A172 (cell line): ENCODE data around the gene TMEM143. TPM values are rescaled to one million over a fixed set of nuclear protein-coding genes. Genes with fewer than 3 reads are reported as not detected.

Experiments used
- DNase-seq: peaks from one replicate; pipeline ENCODE4 v3.0.0-alpha.2; 2015; ENCODE audit warnings: low spot score
- total RNA-seq: library from RNA; depleted of rRNA; stranded (reverse); fragments of >200 nt; shearing (Covaris generic); gene quantifications from 2 replicates; pipeline ENCODE4 v1.2.3, GENCODE V29; 2014

TMEM143 gene
- total RNA-seq, 1 experiment from 2014 or later: 1.8 TPM

DNA sequence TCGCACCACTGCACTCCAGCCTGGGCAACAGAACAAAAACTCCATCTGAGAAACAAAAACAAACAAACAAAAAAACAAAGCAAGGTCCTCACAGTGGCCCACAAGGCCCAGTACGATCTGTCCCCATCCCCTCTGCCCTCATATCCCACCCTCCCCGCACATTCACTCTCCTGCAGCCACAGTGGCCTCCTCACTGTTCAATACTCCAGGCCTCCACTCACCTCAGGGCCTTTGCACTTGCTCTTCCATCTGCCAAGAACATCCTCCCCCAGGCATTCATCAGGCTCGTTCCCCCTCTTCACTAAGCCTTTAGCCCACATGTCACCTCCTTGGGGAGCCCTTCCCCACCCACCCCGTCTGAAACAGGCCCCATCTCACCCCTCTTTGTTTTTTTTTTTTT, 4.6 kb downstream of the TMEM143 start:
- no peak for DNase-seq

DNA sequence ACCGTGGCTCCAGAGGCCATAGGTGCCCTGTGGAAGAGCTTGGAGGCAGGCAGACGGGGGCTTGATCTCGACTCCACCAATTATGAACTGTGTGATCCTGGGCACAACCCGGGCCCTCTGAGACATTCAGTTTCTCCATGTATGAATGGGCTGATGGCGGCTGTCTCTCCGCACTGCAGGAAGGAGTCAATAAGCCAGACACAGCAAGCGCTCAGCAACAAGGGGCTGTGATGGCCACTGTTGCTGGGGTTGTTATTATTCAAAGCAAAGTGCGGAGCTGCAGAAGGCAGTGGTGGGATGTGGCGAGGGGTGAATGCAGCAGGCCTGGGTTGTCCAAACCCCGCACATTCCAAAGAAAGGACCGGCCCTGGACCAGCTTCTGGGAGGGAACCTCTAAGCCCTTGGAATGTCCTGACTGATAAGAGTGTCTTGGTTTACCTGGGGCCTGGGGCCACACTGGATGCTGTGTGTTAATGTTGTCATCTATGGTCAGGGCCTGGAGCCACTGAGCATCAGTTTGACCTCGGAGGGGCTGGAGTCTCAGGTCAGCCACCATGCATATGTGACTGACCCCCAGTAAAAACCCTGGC, 8.3 kb downstream of the TMEM143 start:
- no peak for DNase-seq

DNA sequence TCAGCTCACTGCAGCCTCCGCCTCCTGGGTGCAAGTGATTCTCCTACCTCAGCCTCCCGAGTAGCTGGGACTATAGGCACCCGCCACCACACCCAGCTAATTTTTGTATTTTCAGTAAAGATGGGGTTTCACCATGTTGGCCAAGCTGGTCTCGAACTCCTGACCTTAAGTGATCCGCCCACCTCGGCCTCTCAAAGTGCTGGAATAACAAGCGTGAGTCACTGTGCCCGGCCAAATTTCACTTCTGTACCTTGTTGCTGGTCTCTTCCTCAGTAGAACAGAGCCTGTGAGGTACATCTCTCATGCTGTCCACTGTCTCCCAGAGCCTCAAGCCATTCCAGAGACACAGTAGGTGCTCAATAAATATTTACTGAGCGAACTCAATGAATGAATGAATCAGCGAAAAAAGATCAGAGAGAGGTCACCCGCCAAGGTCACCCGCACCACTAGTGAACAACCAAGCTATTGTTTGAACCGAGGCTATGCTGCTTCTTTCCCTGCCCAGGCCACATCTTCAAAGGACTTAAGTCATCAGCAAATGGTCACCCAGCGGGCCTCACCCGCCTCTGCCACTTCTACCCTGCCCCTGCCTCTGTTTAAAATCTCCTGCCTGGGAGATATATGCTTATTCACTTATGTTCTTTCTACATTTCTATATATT, 9.3 kb downstream of the TMEM143 start:
- DNase-seq: peak; percentile 38

DNA sequence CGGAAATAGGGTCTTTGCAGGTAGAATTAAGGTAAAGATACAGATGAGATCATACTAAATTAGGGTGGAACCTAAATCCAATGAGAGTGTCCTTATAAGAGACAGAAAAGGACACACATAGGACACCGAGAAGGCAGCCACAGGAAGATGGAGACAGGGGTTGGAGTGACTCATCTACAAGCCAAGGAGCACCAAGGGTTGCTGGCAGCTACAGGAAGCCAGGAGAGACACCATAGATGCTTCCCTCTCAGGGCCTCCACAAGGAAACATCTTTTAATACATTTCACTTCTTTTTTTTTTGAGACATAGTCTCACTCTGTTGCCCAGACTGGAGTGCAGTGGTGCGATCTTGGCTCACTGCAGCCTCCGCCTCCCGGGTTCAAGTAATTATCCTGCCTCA, 10.1 kb downstream of the TMEM143 start:
- no peak for DNase-seq

DNA sequence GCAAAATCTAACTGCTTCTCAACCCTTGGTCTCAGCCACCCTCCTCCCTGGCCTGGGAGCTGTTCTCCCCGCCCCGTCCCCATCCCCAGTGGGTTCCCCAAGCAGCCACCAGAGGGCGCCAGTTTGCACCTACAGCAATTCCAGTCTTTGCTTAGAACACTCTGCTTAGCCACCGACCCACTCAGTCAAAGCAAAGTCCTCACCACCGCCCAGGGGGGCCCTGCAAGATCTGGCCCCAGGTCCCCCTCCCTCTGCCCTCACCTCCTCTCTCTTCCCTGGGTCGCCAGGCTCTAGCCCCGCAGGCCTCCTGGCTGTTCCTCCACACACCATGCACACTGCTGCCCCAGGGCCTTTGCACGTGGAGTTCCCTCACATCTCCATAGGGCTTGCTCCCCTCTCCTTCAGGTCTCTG, 12.4 kb downstream of the TMEM143 start:
- no peak for DNase-seq

DNA sequence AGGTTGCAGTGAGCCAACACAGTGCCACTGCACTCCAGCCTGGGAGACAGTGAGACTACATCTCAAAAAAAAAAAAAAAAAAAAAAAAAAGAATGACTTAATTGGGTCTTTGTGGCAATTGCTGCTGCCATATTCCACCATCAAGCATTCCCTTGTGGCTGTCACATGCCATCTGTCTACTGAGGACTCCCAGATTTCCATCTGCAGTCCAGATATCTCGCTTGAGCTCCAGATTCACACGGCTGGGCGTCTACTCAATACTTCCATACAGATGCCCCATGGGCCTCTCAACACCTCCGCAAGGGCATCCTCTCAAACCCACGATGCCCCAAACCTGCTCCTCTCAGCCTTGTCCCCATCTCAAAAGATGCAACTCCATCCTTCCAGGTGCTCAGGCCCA, 12.9 kb downstream of the TMEM143 start:
- DNase-seq: no peak

DNA sequence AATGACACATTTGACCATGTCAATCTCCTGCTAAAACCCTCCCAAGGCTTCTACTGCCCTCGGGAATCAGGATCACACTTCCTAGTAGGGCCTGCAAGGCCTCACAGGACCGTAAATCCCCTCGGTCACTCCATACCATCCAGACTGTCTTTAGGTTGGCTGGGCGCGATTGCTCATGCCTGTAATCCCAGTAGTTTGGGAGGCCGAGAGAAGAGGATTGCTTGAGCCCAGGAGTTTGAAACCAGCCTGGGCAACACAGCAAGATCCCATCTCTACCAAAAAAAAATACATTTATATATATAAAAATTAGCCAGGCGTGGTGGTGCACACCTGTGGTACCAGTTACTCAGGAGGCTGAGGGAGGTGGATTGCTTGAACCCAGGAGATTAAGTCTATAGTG, 15.0 kb downstream of the TMEM143 start:
- DNase-seq: no peak

DNA sequence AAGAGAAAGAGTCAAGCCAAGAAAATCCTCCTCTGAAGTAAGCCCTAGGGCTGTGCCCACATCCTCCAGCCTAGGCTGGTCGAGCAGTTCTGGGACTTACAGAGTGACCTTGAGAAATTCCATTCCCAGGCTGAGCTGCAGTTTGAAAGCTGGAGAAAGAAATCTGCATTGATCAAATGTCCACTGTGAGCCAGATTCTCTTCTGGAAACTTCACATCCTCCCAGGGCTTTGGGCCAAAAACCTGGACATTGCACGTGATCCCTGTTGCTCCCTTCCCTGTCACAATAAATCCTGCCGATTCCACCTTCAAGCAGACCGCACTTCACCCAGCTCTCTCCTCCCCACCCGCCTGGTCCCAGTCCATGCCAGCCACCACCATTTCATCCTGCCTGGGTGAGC, 15.7 kb downstream of the TMEM143 start:
- DNase-seq: peak; percentile 51

DNA sequence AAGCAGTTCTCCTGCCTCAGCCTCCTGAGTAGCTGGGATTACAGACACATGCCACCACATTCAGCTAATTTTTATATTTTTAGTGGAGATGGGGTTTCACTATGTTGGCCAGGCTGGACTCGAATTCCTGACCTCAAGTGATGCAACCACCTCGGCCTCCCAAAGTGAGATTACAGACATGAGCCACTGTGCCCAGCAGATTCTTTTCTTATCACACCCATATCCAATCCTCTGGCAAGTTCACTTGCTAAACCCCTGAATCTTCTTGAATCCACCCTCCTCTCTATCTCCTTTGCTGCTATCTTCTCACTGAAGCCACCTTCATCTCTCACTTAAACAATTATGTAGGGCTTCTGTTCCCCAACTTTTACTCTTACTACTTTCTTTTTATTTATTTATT, 17.5 kb downstream of the TMEM143 start:
- DNase-seq: no peak

DNA sequence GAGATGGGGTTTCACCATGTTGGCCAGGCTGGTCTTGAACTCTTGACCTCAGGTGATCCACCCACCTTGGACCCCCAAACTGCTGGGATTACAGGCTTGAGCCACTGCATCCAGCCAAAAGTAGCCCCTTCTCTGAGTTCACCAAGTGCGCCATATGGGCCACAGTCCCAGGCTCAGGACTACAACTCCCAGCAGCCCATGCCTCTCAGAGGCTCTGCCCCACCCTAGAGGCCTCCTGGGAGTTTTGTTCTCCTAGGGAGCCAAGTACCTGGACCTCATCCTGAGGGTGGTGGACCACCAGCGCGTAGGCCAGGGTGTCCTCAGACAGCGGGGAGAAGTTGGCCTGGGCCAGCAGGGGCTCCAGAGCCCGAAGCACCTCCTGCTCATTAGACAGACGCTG, 18.8 kb downstream of the TMEM143 start:
- no peak for DNase-seq

DNA sequence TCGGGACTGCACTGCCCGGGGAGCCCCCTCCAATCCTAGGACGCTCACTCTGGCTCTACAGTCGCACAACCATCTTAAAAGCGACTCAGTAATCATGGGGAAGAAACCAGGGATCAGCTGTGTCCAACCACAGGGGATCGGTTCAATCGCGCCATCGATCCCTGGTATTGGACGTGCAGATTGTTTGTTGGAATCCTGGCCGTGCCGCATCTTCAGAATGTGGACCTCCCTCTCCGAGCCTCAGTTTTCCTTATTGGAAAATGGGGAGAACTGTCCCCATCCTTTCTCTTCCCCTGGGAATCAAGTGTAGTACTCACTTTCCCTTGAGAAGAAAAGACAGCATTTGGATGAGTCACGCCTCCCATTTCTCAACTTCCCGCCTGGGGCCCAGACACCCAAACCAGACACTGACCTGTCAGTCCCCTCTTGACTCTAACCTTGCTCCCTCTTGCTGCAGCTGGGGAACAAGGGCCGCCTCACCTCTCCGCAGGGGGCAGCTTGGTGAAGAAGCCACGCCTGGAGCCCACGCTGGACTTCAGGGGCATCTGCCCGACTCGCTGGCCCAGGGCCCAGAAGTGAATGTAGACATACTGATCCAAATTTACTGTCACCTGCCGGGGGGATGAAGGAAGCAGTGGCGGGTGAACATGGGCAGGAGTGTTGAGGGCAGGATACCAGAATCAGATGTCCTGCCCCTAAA, 20.7 kb downstream of the TMEM143 start:
- peak; percentile 43 for DNase-seq

DNA sequence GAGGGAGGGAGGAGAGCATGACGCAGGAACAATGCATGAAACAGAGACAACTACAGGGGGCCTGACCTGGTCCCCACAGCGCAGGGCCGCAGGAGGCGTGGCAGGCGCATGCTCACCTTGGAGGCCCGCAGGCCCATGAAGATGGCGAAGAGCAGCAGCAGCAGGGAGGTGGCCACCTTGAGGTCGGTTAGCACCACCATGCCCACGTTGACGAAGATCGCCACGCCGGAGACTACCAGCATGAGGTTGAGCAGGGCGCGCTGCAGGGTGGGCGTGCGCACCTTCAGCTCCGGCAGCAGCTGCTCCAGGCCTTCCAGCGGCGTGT, 21.4 kb downstream of the TMEM143 start:
- DNase-seq: no peak

DNA sequence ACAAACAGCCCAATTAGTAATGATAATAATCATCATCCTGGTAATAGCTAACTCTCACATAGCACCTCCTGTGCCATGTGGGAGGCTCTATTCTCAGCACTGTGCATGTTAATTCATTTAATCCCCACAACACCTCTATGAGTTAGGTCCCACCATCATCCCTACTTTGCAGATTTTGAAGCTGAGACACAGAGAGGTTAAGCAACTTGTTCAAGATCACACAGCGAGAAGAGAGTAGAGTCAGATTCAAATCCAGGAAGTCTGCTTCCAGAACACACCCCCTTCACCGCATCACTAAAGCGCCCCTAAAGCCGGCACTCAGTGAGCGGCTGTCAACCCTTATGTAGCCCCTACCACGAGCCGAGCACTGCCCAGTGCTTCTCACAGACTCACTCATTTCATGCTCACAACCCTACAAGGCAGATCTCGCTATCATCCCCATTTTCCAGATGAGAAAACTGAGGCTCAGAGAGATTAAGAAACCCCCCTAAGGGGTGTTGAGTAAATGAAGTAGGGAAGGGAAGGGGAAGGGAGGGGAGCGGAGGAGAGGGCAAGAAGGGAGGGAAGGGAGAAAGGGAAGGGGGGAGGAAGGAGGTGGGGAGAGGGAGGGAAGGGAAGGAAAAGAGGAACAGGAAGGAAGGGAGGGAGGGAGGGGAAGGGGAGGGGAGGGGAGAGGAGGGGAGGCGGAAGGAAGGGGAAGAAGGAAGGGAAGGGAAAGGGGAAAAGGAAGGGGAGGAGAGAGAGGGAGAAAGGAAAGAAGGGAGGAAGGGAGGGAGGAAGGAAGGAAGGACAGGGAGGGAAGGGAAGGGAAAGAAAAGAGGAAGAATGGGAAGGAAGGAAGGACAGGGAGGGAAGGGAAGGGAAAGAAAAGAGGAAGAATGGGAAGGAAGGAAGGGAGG, 22.0 kb downstream of the TMEM143 start:
- DNase-seq: no peak

DNA sequence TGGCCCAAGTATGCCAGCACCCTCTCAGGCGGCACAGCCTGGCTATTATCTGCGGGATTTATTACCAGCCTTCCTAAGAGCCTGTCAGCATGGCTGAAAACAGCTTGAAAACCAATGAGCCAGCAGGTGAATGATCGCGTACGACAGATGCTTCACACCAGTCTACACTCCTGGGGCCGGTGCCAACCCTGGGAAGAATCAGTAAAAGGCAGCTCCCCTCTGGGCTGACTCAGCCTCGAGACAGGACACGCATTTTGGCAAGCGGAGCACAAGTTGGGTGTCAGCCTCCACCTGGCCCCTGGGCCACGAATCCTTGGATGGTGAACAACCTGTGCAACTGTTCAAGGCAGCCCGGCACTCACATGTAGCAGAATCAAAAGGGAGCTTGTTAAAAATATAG, 22.7 kb downstream of the TMEM143 start:
- DNase-seq: peak; percentile 69

DNA sequence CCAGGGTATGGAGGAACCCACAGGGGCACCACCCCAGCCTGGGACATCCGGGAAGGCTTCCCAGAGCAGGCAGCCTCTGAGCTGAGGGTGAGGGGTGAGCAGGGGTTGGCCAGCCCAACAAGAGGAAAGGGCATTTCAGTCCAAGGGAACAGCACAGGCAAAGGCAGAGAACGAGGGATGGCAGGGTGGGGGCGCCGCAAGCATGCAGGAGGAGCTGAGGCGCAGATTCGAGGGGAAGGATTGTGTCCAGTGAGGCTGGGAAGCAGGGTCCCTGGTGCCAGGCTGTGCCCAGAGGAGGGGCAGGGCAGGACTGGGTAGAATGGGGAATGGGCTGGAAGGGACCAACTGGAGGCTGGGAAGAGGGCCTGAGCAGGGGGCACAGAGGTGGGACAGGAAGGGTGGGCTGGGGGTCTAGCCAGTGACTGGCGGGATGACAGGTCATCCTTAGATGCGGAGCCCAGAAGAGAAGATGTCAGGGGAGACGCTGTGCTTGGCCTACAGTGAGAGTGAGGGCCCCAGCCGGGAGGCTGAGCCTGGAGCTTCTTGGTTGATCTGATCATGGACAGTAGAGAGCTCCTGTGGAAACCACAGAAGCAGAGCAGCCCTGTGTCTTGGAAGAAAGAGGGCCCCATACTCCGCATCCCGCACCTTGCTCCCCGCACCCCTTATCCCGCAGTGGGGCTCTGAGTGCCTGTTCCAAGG, 24.8 kb downstream of the TMEM143 start:
- DNase-seq: no peak

DNA sequence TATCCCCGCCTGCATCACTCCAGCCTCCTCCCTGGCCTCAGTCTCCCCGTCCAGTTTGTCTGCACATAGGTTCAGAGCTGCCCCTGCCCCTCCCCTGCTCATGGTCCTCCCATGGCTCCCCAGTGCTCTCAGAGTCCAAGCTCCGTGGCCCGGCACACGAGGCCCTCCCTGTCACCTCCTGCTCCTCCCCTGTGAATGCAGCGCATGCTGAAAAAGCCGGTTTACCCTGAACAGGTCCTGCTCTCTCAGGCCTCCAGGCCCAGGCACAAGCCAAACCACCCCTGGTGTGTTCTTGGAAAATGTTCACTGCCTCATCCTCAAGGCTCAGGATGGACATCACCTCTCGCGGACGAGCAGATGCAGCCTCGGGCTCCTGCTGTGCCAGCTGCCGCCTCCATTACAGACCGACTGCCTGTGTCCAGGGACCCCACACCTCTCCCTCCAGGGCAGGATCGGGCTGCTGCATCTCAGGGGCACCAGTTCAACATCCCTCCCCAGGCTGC, 25.4 kb downstream of the TMEM143 start:
- no peak for DNase-seq

DNA sequence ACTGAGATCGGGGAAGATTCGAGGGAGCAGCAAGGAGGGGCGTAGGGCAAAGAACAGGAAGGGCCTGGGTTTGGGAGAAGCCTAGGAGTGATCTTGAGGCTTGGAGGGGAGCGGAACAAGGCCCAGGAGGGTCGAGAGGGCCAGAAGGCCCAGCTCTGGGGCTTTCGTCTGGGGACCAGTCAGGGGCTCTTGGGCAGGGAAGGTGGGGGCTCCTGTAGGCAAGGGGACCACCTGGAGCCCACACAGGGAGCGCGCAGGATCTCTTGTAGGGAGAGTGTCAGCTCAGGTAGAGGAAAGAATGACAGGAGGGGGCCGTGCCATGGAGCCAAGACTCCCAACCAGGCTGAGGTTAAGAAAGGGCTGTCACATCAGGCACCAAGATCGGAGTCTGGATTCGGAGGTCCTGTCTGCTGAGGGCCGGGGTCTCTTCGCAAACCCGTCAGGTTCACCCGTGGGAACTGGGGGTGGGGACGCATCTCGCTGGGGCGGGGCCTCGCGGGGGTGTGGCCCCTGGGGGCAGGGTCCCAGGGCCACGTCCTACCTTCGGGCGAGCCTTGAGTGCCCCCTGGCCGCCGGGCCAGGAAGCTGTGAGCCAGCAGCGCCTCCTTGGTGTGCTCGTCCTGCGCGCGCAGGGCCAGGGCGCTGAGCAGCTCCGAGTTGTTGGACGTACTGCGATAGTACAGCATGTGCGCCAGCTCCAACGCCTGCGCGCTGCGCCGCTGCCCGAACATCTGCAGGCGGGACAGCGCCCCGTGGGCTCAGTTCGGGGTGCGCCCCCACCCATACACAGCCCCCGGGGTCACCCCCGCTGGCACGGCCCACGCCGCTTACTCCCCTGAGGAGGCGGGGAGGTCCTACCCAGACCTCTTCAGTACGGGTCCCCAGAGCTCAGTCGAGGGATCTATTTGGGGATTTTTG, 30.0 kb downstream of the TMEM143 start:
- peak; percentile 44 for DNase-seq

DNA sequence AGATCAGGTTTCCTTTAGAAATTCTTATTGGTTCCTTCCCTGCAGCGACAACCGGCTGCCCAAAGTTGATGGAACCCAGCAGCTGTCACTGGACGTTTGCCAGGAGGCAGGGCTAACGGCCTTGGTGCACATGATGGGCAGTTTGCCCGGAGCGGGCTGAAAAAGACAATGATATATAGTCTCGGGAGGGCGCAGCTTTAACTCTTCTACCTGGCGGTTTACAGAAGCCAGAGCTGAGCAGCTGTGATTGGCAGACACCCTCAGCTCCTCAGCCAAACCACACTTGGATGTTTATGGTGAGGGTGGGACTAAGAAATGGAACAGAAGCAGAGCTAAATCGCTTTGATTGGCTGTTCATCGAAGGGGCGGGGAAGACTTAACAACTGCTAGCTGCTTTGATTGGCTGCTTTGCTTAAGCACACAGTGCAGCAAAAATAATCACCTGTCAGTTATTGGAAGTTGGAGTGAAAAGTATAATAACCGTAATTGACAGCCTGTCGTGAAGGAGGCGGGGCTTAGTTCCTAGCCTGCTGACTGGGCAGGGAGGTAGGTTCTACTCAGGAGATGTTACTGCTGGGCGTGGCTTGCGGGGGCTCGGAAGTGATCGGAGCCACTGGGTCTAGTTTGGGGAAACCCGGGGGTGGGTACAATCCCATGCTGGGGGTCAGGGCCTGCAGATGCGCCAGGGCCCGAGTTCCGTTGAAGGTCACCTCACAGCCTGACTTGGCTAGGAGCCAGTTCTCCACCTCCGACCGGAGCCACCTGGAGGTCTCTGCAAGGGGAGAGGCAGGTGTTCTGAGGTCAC, 30.9 kb downstream of the TMEM143 start:
- DNase-seq: peak; percentile 93

DNA sequence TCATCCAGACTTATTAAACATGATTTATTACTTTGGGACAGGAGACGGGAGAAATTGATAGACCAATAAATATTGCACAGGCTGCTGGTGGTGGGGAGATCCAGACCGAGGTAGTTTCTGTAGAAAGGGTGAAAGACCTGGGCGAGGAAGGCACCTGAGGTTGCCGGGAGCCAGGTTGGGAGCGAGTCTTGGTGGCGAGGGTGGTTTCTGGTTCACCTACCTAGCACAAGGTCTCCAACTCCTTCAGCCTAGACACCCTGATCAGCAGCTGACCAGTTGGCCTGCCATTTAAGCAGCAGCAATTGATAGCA, 31.4 kb downstream of the TMEM143 start:
- no peak for DNase-seq
